IPS-18a (cell line): Measurements from ENCODE around the gene RARB.

Experiments used
- H3K27ac ChIP-seq: one replicate; pipeline ENCODE4 v1.5.1; 2013; ENCODE audit warnings: low read length
- H3K27me3 ChIP-seq: one replicate; pipeline ENCODE4 v1.6.1; 2013; ENCODE audit warnings: mild to moderate bottlenecking, low read length; ENCODE audit not compliant: control insufficient read depth, insufficient read depth
- H3K36me3 ChIP-seq: one replicate; pipeline ENCODE4 v1.6.1; 2013; ENCODE audit warnings: low read depth, low read length; ENCODE audit not compliant: control insufficient read depth
- H3K4me1 ChIP-seq: one replicate; pipeline ENCODE4 v1.6.1; 2013; ENCODE audit warnings: low read depth, low read length; ENCODE audit not compliant: control insufficient read depth
- H3K4me3 ChIP-seq: one replicate; pipeline ENCODE4 v1.5.1; 2013; ENCODE audit warnings: low read length
- H3K9ac ChIP-seq: one replicate; pipeline ENCODE4 v1.6.1; 2013; ENCODE audit warnings: mild to moderate bottlenecking, low read length, moderate library complexity
- H3K9me3 ChIP-seq: one replicate; pipeline ENCODE4 v1.6.1; 2013; ENCODE audit warnings: low read depth, low read length; ENCODE audit not compliant: control insufficient read depth

The RARB gene

GRCh38 chr3:25427942-25428788 lies at the start of gene RARB:
RARB (plus strand) TSS chr3:25428263; CDS start chr3:25428732, 469 bp downstream.
- peak within 1 kb of the TSS; percentile 55 for H3K4me3 ChIP-seq
- H3K9ac ChIP-seq, result no peak within 1 kb of the TSS
- no peaks in the 10 kb centered on the region for H3K36me3 ChIP-seq
- H3K4me1 ChIP-seq, result peaks cover 49% of the 10 kb centered on the region
- no peaks in the 10 kb centered on the region for H3K9me3 ChIP-seq
- H3K27ac ChIP-seq, result no peak within 1 kb of the TSS
- peaks cover 28% of the 10 kb centered on the region for H3K27me3 ChIP-seq

DNA sequence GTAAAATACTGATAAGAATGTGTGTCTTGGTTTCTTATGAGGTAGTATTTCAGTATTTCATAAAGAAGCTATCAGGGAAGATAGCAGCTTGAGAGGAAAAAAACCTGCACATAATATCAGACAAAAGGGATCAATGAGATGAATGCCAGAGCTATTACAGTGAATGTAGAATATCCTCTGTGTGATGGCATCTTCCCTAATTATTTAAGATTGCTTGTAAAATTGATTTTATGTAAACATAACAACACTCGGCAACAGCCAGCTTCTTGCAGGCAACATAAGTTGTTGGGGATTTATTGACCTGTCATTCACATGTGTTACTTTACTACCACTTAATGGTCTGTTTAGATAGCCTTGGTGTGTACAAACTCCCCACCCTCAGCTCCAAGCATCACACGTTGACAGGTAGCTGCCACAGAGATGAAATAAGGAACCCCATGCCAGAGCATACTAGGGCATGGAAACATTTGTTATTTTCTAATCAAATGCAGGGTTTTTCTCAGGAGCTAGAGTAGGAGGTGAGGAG lies 49.2 kb upstream of the RARB start:
- Histone ChIP-seq H3K9ac (no peak overlapping the region), H3K4me3 (no peak overlapping the region), H3K9me3 (no peaks in the 10 kb centered on the region), H3K4me1 (no peaks in the 10 kb centered on the region), H3K27ac (no peak overlapping the region), H3K36me3 (no peaks in the 10 kb centered on the region), H3K27me3 (no peaks in the 10 kb centered on the region)

GRCh38 chr3:25380222-25380739 lies 47.8 kb upstream of the RARB start:
- no peaks in the 10 kb centered on the region for H3K9me3 ChIP-seq
- no peak overlapping the region for H3K4me3 ChIP-seq
- H3K27me3 ChIP-seq, result no peaks in the 10 kb centered on the region
- H3K36me3 ChIP-seq, result no peaks in the 10 kb centered on the region
- no peak overlapping the region for H3K27ac ChIP-seq
- H3K4me1 ChIP-seq, result no peaks in the 10 kb centered on the region
- no peak overlapping the region for H3K9ac ChIP-seq

DNA sequence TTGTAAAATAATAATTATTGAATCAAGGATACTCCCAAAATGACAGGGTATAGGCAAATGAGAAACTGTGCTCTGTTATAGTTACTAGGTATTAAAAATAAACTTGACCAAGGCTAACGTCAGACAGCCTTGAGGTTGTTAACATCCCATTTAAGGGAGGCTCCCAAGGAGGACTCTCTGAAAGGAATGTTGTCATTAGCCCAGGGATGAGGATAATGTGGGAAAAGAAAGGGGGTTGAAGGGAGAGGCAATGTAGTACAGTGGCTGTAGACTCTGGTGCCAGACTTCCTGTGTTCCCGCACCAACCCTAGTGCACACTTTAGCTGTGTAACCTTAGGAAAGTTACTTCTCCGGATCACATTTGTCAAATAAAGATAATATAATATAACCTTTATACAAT lies 47.0 kb upstream of the RARB start:
- H3K9ac ChIP-seq, result no peak overlapping the region
- H3K4me3 ChIP-seq, result no peak overlapping the region
- H3K4me1 ChIP-seq, result no peaks in the 10 kb centered on the region
- no peaks in the 10 kb centered on the region for H3K36me3 ChIP-seq
- no peaks in the 10 kb centered on the region for H3K9me3 ChIP-seq
- no peaks in the 10 kb centered on the region for H3K27me3 ChIP-seq
- no peak overlapping the region for H3K27ac ChIP-seq

- H3K27me3 ChIP-seq, result no peaks in the 10 kb centered on the region
- no peak overlapping the region for H3K4me3 ChIP-seq
- H3K4me1 ChIP-seq, result no peaks in the 10 kb centered on the region
- no peaks in the 10 kb centered on the region for H3K9me3 ChIP-seq
- no peaks in the 10 kb centered on the region for H3K36me3 ChIP-seq
- H3K27ac ChIP-seq, result no peak overlapping the region
- H3K9ac ChIP-seq, result no peak overlapping the region
These were observed 43.6 kb upstream of the RARB start for GRCh38 chr3:25384471-25384870.

- no peaks in the 10 kb centered on the region for H3K4me1 ChIP-seq
- H3K9me3 ChIP-seq, result no peaks in the 10 kb centered on the region
- no peak overlapping the region for H3K4me3 ChIP-seq
- H3K27me3 ChIP-seq, result no peaks in the 10 kb centered on the region
- H3K27ac ChIP-seq, result no peak overlapping the region
- no peaks in the 10 kb centered on the region for H3K36me3 ChIP-seq
- no peak overlapping the region for H3K9ac ChIP-seq
These were observed 42.1 kb upstream of the RARB start for GRCh38 chr3:25385807-25386460.

- Histone ChIP-seq H3K9ac (no peak overlapping the region), H3K4me1 (no peaks in the 10 kb centered on the region), H3K36me3 (no peaks in the 10 kb centered on the region), H3K4me3 (no peak overlapping the region), H3K27me3 (no peaks in the 10 kb centered on the region), H3K9me3 (no peaks in the 10 kb centered on the region), H3K27ac (no peak overlapping the region)
These were observed 41.3 kb upstream of the RARB start for GRCh38 chr3:25386686-25387255.

DNA sequence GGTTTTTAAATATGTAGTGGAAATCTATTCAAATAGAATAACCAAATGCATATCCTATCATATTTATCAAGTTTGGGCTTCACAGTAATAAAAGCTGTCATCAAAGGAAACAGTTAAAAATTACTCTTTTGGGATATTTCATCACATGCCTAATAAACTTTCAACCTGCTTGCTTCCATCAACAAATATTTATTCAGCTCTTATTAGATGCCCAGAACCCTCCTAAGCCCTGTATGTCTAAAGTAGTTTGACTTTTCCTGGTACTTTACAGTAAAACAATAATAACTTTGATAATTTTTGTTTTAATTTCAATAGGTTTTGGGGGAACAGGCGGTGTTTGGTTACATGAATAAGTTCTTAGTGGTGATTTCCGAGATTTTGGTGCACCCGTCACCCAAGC lies 37.5 kb upstream of the RARB start:
- H3K4me3 ChIP-seq, result no peak overlapping the region
- H3K27me3 ChIP-seq, result no peaks in the 10 kb centered on the region
- no peak overlapping the region for H3K27ac ChIP-seq
- no peaks in the 10 kb centered on the region for H3K4me1 ChIP-seq
- H3K9ac ChIP-seq, result no peak overlapping the region
- H3K9me3 ChIP-seq, result no peaks in the 10 kb centered on the region
- no peaks in the 10 kb centered on the region for H3K36me3 ChIP-seq

- no peak overlapping the region for H3K9ac ChIP-seq
- H3K9me3 ChIP-seq, result no peaks in the 10 kb centered on the region
- H3K4me1 ChIP-seq, result no peaks in the 10 kb centered on the region
- no peak overlapping the region for H3K27ac ChIP-seq
- H3K4me3 ChIP-seq, result no peak overlapping the region
- H3K36me3 ChIP-seq, result no peaks in the 10 kb centered on the region
- no peaks in the 10 kb centered on the region for H3K27me3 ChIP-seq
These were observed 31.8 kb upstream of the RARB start for GRCh38 chr3:25396251-25396650.

DNA sequence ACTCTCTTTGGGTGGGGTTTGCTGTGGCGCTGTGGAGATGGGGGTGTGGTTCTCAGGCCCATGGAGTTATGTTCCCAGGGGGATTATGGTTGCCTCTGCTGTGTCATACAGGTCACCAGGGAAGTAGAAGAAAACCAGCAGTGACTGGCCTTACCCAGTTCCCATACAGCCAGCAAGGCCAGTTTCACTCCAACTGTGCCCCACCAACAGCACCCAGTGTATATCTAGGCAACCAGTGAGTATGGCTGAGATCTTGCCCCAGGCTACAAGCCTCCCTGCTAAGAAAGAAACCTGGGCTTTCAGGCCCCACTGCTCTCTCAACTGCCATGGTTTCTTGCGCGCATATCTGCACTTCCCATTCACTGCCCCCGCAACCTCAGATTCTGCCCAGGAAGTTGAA lies 31.4 kb upstream of the RARB start:
- Histone ChIP-seq H3K36me3 (no peaks in the 10 kb centered on the region), H3K4me1 (no peaks in the 10 kb centered on the region), H3K9ac (no peak overlapping the region), H3K4me3 (no peak overlapping the region), H3K27ac (no peak overlapping the region), H3K9me3 (no peaks in the 10 kb centered on the region), H3K27me3 (no peaks in the 10 kb centered on the region)

DNA sequence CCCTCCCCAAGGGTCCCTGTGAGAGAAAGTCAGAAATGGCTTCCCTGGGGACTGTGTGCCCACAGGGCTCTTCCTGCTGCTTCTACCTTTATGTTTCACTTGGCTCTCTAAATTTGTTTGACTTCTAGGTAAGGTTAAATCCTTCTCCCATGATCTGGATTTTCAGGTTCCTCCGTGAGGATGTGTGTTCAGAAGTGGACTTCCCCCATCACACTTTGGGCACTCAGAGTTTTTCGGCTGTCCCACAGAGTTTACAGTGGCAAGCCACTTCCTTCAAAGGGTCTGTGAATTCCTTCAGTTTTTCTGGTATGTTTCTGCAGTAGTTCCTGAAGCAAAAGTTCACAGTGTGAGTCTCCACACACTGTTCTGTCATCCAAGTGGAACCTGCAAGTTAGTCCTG lies 30.9 kb upstream of the RARB start:
- Histone ChIP-seq H3K27me3 (no peaks in the 10 kb centered on the region), H3K4me1 (no peaks in the 10 kb centered on the region), H3K4me3 (no peak overlapping the region), H3K36me3 (no peaks in the 10 kb centered on the region), H3K9me3 (no peaks in the 10 kb centered on the region), H3K9ac (no peak overlapping the region), H3K27ac (no peak overlapping the region)
